Bronchial epithelial cell (primary cell): Measurements from ENCODE around the gene ZBED4. TPM values are rescaled to one million over a fixed set of nuclear protein-coding genes. Genes with fewer than 3 reads are reported as not detected.
A peak's percentile ranks its signal among the peaks of the same experiment; 100 is the strongest.

Source experiments
- DNase-seq: peaks from one replicate; pipeline ENCODE4 v3.0.0-alpha.2; 2010; ENCODE audit warnings: low read depth
- FAIRE-seq: peaks from 2 replicates; lab custom pipeline; 2011; peaks lifted over from hg19 to GRCh38; lab: Jason Lieb, UNC
- H3K27me3 ChIP-seq: 2 replicates; pipeline ENCODE4 v1.5.1; 2011; ENCODE audit warnings: low read length; ENCODE audit not compliant: control insufficient read depth, insufficient read depth
- H3K36me3 ChIP-seq: 2 replicates; pipeline ENCODE4 v1.5.1; 2011; ENCODE audit warnings: low read length; ENCODE audit not compliant: control insufficient read depth, insufficient read depth
- H3K4me3 ChIP-seq: 2 replicates; pipeline ENCODE4 v1.5.1; 2011; ENCODE audit warnings: mild to moderate bottlenecking, low read depth, low read length, control low read depth
- CTCF ChIP-seq: IDR thresholded peaks from 2 replicates; pipeline ENCODE4 v1.5.1; 2011; ENCODE audit warnings: mild to moderate bottlenecking, moderate library complexity, low read length, control low read depth, inconsistent platforms; ENCODE audit not compliant: insufficient read depth, severe bottlenecking
- total RNA-seq: library from RNA; depleted of rRNA; stranded (reverse); fragments of >200 nt; gene quantifications from 2 replicates; pipeline ENCODE4 v1.2.1, GENCODE V29; 2014

The ZBED4 gene
- total RNA-seq, 1 donor from 2014 or later, result 14.0 TPM

DNA sequence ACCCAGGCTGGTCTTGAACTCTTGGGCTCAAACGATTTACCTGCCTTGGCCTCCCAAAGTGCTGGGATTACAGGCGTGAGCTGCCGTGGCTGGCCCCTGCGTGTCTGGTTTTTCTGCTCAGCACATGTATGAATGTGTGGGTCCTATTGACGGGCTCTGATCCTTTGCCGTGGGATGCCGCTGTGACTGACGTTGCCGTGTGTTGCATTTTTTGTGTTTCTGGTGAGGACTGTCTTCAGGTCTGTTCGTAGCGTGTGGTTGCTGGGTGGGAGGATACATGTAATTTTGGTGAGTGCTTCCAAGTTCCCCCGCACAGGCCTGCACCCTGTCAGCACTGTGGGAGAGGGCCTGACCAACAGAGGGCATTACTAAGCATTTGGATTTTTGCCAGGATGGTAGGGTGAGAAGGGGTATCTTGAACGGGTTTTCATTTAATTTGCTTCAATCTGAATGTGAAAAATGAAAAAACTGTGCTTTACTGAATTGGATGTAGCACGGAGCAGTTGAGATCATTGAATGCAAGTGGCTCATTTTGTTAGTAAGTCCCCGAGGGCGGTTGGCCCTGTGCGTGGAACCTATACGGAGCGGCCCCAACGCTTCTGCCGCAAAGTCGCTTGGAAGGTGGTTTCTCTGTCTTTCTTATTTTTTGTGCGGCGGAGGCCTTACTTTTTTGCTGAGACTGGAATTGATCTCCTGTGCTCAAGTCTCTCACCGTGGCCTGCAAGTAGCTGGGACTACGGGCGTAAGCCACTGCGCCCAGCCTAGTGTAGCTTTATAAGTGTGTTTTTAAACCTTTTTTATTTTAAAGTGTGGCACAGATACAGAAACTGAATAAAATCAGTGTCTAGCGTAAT lies 8.2 kb downstream of the ZBED4 start:
- Histone ChIP-seq H3K27me3 (no peaks in the 10 kb centered on the region), H3K4me3 (no peak overlapping the region), H3K36me3 (peaks cover 2% of the 10 kb centered on the region)
- FAIRE-seq (peak; percentile 58), DNase-seq (no peak)
- no peak for TF ChIP-seq CTCF

GRCh38 chr22:49862496-49862776 lies 8.8 kb downstream of the ZBED4 start:
- FAIRE-seq (no peak), DNase-seq (no peak)
- Histone ChIP-seq H3K27me3 (no peaks in the 10 kb centered on the region), H3K36me3 (peaks cover 2% of the 10 kb centered on the region), H3K4me3 (no peak overlapping the region)
- TF ChIP-seq CTCF, result no peak

DNA sequence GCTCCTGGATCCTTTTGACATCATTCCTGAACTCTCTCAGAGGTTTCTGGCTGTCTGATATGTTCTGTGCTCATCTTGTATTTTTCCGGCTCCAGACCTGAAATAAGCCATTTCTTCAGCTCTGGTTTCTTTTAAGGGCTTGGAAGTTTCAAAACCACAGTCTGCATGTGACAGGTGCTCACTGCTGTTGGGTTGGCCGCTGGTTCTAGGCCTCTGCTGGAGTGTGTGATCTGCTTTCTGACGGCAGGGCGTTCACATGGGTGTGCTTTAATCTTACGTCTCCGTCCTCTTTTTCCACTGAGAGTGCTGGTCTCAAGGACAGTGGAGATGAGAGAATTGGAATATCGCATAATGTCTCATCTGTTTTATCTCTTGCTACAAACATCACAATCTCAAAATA lies 10.3 kb downstream of the ZBED4 start:
- FAIRE-seq, result no peak

DNA sequence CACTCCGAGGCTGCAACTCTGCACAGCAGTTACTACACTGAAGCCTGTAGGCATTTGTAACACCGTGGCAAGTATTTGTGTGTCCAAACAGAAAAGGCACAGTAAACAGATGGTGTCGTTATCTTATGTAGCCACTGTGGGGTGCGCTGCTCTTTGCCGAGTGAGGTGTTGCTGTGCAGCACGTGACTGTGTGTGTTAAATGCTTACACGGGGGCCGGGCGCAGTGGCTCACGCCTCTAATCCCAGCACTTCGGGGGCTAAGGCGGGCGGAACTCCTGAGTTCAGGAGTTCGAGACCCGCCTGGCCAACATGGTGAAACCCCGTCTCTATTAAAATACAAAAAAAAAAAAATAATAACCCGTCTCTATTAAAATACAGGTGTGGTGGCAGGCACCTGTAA lies 11.5 kb downstream of the ZBED4 start:
- no peak overlapping the region for H3K4me3 ChIP-seq
- FAIRE-seq (no peak), DNase-seq (no peak)
- no peaks in the 10 kb centered on the region for H3K36me3 ChIP-seq
- TF ChIP-seq CTCF, result no peak
- H3K27me3 ChIP-seq, result no peaks in the 10 kb centered on the region

More for the DNA sequence above, 10.3 kb downstream of the ZBED4 start:
- TF ChIP-seq CTCF, result no peak
- no peak for DNase-seq
- no peaks in the 10 kb centered on the region for H3K27me3 ChIP-seq
- H3K4me3 ChIP-seq, result no peak overlapping the region
- H3K36me3 ChIP-seq, result no peaks in the 10 kb centered on the region

GRCh38 chr22:49866134-49866533 lies 12.5 kb downstream of the ZBED4 start:
- no peaks in the 10 kb centered on the region for H3K27me3 ChIP-seq
- H3K36me3 ChIP-seq, result no peaks in the 10 kb centered on the region
- TF ChIP-seq CTCF, result no peak
- DNase-seq, result no peak
- FAIRE-seq, result no peak
- no peak overlapping the region for H3K4me3 ChIP-seq

- DNase-seq (no peak), FAIRE-seq (no peak)
- no peak for TF ChIP-seq CTCF
- H3K4me3 ChIP-seq, result no peak overlapping the region
- no peaks in the 10 kb centered on the region for H3K27me3 ChIP-seq
- no peaks in the 10 kb centered on the region for H3K36me3 ChIP-seq
Observed at GRCh38 chr22:49866646-49867045, 13.0 kb downstream of the ZBED4 start.
